Measurements from ENCODE around the gene COL4A3. TPM values are rescaled to one million over a fixed set of nuclear protein-coding genes. Genes with fewer than 3 reads are reported as not detected.

The COL4A3 gene
- total RNA-seq, 1 experiment from 2014 or later = 0.12 TPM

DNA sequence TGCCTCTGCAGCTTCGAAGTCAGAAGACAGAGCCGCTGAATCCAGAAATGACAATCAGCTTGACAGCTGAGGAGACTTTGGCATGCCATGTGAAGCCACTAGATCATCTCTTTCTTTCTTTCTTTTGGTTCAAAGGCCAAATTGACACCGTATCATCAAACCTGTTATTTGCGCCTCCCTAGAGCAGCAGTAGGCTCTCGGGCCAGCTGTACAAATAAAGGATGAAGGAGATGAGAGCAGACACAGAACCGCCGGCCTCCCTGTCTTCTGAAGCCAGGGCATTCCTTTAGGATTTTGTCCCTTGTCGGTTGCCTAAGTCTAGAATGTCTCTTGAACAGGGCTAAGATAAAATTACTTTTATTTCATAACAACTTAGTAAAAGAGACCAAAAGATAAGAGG is 37.2 kb upstream of the COL4A3 start:
- no peak overlapping the region for H3K27ac Mint-ChIP-seq (ENCODE audit: low read depth, unreplicated experiment)
- no TSS peak for BruUV-seq (replicated peaks)
- TF ChIP-seq, protein P1, sequence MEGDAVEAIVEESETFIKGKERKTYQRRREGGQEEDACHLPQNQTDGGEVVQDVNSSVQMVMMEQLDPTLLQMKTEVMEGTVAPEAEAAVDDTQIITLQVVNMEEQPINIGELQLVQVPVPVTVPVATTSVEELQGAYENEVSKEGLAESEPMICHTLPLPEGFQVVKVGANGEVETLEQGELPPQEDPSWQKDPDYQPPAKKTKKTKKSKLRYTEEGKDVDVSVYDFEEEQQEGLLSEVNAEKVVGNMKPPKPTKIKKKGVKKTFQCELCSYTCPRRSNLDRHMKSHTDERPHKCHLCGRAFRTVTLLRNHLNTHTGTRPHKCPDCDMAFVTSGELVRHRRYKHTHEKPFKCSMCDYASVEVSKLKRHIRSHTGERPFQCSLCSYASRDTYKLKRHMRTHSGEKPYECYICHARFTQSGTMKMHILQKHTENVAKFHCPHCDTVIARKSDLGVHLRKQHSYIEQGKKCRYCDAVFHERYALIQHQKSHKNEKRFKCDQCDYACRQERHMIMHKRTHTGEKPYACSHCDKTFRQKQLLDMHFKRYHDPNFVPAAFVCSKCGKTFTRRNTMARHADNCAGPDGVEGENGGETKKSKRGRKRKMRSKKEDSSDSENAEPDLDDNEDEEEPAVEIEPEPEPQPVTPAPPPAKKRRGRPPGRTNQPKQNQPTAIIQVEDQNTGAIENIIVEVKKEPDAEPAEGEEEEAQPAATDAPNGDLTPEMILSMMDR (IDR thresholded peaks at IDR 0.05; ENCODE audit: unreplicated experiment) = no peak
- CTCF ChIA-PET = interaction anchor here (1.1 to 1.2 kb wide), 2 partner anchors 21 to 101 kb away, joined by 3 read pairs; no protein-coding TSS in a partner anchor
- H3K4me3 Mint-ChIP-seq (ENCODE audit: unreplicated experiment) = no peak overlapping the region
- peaks cover 5% of the 10 kb centered on the region for H3K36me3 Mint-ChIP-seq (ENCODE audit: insufficient read depth, unreplicated experiment)
- H3K27me3 Mint-ChIP-seq (ENCODE audit: insufficient read depth, unreplicated experiment) = peaks cover 25% of the 10 kb centered on the region
- no peaks in the 10 kb centered on the region for H3K9me3 Mint-ChIP-seq (ENCODE audit: unreplicated experiment)
- POLR2A ChIA-PET = interaction anchor here (0.5 kb wide), 1 partner anchor 87 kb away, joined by 3 read pairs; no protein-coding TSS in a partner anchor
- intact Hi-C loops (cut with micrococcal nuclease) = loop anchor here (10.0 kb wide), 1 partner anchor 278 kb away; no protein-coding TSS in a partner anchor
- H3K4me1 Mint-ChIP-seq (ENCODE audit: insufficient read depth, unreplicated experiment) = peaks cover 5% of the 10 kb centered on the region
- DNase-seq (ENCODE audit: unreplicated experiment) = no peak

DNA sequence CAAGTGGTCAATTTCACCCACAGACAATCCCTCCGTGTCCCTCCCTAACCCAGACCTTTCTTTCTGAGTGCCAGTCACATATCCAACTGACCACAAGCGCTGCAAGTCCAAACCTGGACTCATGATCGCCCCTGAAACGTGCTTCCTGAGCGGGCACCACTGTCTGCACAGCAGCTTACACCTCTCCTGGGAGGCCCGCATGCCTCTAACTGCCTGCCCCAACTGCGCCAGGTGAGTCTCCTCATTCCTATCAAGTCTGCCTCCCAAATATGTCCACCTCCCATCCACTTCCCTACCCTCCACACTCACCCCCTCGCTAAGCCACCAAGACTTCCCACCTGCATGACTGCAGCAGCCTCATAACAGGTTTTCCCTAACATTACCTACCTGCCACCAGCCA is 33.8 kb upstream of the COL4A3 start:
- no peak for DNase-seq (ENCODE audit: unreplicated experiment)
- Mint-ChIP-seq H3K27ac (ENCODE audit: low read depth, unreplicated experiment) (no peak overlapping the region), H3K9me3 (ENCODE audit: unreplicated experiment) (no peaks in the 10 kb centered on the region), H3K36me3 (ENCODE audit: insufficient read depth, unreplicated experiment) (peaks cover 5% of the 10 kb centered on the region), H3K27me3 (ENCODE audit: insufficient read depth, unreplicated experiment) (peaks cover 19% of the 10 kb centered on the region), H3K4me3 (ENCODE audit: unreplicated experiment) (no peak overlapping the region), H3K4me1 (ENCODE audit: insufficient read depth, unreplicated experiment) (peaks cover 5% of the 10 kb centered on the region)
- intact Hi-C loops (cut with micrococcal nuclease) = loop anchor here (1.0 to 2.0 kb wide), 3 partner anchors 108 to 636 kb away; no protein-coding TSS in a partner anchor
- TF ChIP-seq, protein P1 (IDR thresholded peaks at IDR 0.05; ENCODE audit: unreplicated experiment) = no peak
- CTCF ChIA-PET = interaction anchor here (1.0 to 8.4 kb wide), 5 partner anchors 22 to 114 kb away, joined by 4 to 141 read pairs (median 6); no protein-coding TSS in a partner anchor
- POLR2A ChIA-PET = interaction anchor here (2.4 kb wide), 1 partner anchor 108 kb away, joined by 6 read pairs; no protein-coding TSS in a partner anchor
- no TSS peak for BruUV-seq (replicated peaks)

DNA sequence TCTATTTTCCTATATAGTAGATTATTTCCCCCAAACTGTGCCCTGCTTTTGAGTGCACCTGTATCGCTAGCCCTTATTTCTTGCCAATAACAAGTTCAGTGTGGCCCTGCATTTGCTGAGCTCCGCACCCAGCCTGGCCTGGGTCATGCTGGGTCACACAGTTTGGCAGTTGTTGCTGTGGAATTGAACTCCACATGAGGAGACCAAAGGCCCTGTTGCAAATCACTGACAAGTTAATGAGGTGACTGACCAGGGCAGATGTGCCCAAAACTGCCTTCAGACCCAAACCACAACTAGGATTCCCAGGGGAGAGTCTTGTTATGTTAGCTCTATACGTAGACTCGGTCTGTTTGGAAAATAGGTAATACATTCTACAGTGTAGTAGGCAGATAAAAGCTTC is 31.4 kb upstream of the COL4A3 start:
- DNase-seq (ENCODE audit: unreplicated experiment) = no peak
- TF ChIP-seq, protein P1 (IDR thresholded peaks at IDR 0.05; ENCODE audit: unreplicated experiment) = no peak
- POLR2A ChIA-PET = no interaction called here

DNA sequence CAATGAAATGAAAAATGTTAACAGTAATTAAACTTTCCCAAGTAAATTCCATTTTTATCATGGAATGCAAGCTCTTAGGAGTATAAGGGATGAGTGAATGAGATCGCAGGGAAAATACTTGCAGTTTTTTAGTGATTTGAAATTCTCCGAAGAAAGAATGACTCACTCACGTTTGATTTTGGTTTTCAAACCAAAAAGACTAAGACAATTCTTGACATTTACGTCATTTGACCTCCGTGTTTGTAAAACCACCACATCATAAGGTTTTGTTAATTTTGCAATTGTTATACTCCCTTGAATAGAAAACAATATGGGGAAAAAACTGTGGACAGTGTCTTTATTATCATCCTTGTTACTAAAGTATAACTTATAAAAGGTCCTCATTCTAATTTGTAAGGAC is 29.8 kb upstream of the COL4A3 start:
- no peak overlapping the region for H3K4me3 Mint-ChIP-seq (ENCODE audit: unreplicated experiment)
- TF ChIP-seq, protein P1 (IDR thresholded peaks at IDR 0.05; ENCODE audit: unreplicated experiment) = no peak
- no TSS peak for BruUV-seq (replicated peaks)
- H3K36me3 Mint-ChIP-seq (ENCODE audit: insufficient read depth, unreplicated experiment) = no peaks in the 10 kb centered on the region
- no peaks in the 10 kb centered on the region for H3K27me3 Mint-ChIP-seq (ENCODE audit: insufficient read depth, unreplicated experiment)
- ChIA-PET CTCF (interaction anchor here (0.6 to 8.4 kb wide), 3 partner anchors 13 to 632 kb away, joined by 3 to 141 read pairs (median 7); no protein-coding TSS in a partner anchor), POLR2A (interaction anchor here (0.9 kb wide), 1 partner anchor 110 kb away, joined by 5 read pairs; no protein-coding TSS in a partner anchor)
- no peak overlapping the region for H3K27ac Mint-ChIP-seq (ENCODE audit: low read depth, unreplicated experiment)
- DNase-seq (ENCODE audit: unreplicated experiment) = no peak
- H3K9me3 Mint-ChIP-seq (ENCODE audit: unreplicated experiment) = no peaks in the 10 kb centered on the region
- intact Hi-C loops (cut with micrococcal nuclease) = no loop called here
- peaks cover 5% of the 10 kb centered on the region for H3K4me1 Mint-ChIP-seq (ENCODE audit: insufficient read depth, unreplicated experiment)

More for the DNA sequence above, 31.4 kb upstream of the COL4A3 start:
- H3K27me3 Mint-ChIP-seq (ENCODE audit: insufficient read depth, unreplicated experiment) = peaks cover 14% of the 10 kb centered on the region
- CTCF ChIA-PET = interaction anchor here (0.6 to 8.4 kb wide), 5 partner anchors 9 to 633 kb away, joined by 3 to 141 read pairs (median 5); no protein-coding TSS in a partner anchor
- peaks cover 5% of the 10 kb centered on the region for H3K4me1 Mint-ChIP-seq (ENCODE audit: insufficient read depth, unreplicated experiment)
- H3K36me3 Mint-ChIP-seq (ENCODE audit: insufficient read depth, unreplicated experiment) = peaks cover 5% of the 10 kb centered on the region
- H3K9me3 Mint-ChIP-seq (ENCODE audit: unreplicated experiment) = no peaks in the 10 kb centered on the region
- intact Hi-C loops (cut with micrococcal nuclease) = no loop called here
- H3K27ac Mint-ChIP-seq (ENCODE audit: low read depth, unreplicated experiment) = no peak overlapping the region
- no peak overlapping the region for H3K4me3 Mint-ChIP-seq (ENCODE audit: unreplicated experiment)
- BruUV-seq (replicated peaks) = no TSS peak

Data from MCF 10A (cell line).